ENCODE data around the gene IER5. TPM values are rescaled to one million over a fixed set of nuclear protein-coding genes. Genes with fewer than 3 reads are reported as not detected.
"Not testable (repeated sequence)": the region's sequence is repeated elsewhere in the genome, so short reads cannot be mapped to it uniquely, and the experiment has no call there.

IER5 gene
- total and polyA plus RNA-seq, 3 experiments from 2014 or later, result 29.0 to 57.2 (median 52.3) TPM

GRCh38 chr1:181056560-181056959 lies 31.9 kb upstream of the IER5 start:
- ChIA-PET CTCF (no interaction called here), POLR2A (no interaction called here)
- Mint-ChIP-seq H3K27ac (no peak overlapping the region), H3K36me3 (peaks cover 26 to 71% (median 29%) of the 10 kb centered on the region in 3 donors), H3K9me3 (peaks cover 0 to 9% (median 6%) of the 10 kb centered on the region in 5 donors), H3K4me3 (no peak overlapping the region), H3K27me3 (no peaks in the 10 kb centered on the region), H3K4me1 (peaks cover 5 to 17% (median 8%) of the 10 kb centered on the region in 3 donors)
- Histone ChIP-seq H3K27me3 (ENCODE audit: insufficient read depth, low read length, poor library complexity, severe bottlenecking) (no peaks in the 10 kb centered on the region), H3K4me3 (ENCODE audit: low read length) (no peak overlapping the region), H3K4me1 (ENCODE audit: insufficient read depth, low read length) (peaks cover under 1% of the 10 kb centered on the region), H3K36me3 (ENCODE audit: insufficient read depth, low read length) (no peaks in the 10 kb centered on the region), H3K9me3 (ENCODE audit: low read length) (peaks cover 4% of the 10 kb centered on the region), H3K27ac (ENCODE audit: low read depth, low read length) (no peak overlapping the region)
- DNase-seq, result no peak

GRCh38 chr1:181057079-181057478 lies 31.4 kb upstream of the IER5 start:
- H3K4me1 Mint-ChIP-seq, result peaks cover 9 to 22% (median 13%) of the 10 kb centered on the region in 3 donors
- no peaks in the 10 kb centered on the region for H3K27me3 Mint-ChIP-seq
- CTCF ChIA-PET, result no interaction called here
- Histone ChIP-seq H3K4me3 (ENCODE audit: low read length) (no peak overlapping the region), H3K27ac (ENCODE audit: low read depth, low read length) (no peak overlapping the region), H3K9me3 (ENCODE audit: low read length) (peaks cover 4% of the 10 kb centered on the region), H3K36me3 (ENCODE audit: insufficient read depth, low read length) (no peaks in the 10 kb centered on the region), H3K4me1 (ENCODE audit: insufficient read depth, low read length) (peaks cover 5% of the 10 kb centered on the region), H3K27me3 (ENCODE audit: insufficient read depth, low read length, poor library complexity, severe bottlenecking) (no peaks in the 10 kb centered on the region)
- H3K4me3 Mint-ChIP-seq, result no peak overlapping the region
- POLR2A ChIA-PET, result no interaction called here
- peaks cover 26 to 67% (median 29%) of the 10 kb centered on the region in 3 donors for H3K36me3 Mint-ChIP-seq
- H3K9me3 Mint-ChIP-seq, result peaks cover 0 to 9% (median 6%) of the 10 kb centered on the region in 5 donors
- no peak for DNase-seq
- peak overlapping the region in 1 of 8 donors; percentile 7 for H3K27ac Mint-ChIP-seq

DNA sequence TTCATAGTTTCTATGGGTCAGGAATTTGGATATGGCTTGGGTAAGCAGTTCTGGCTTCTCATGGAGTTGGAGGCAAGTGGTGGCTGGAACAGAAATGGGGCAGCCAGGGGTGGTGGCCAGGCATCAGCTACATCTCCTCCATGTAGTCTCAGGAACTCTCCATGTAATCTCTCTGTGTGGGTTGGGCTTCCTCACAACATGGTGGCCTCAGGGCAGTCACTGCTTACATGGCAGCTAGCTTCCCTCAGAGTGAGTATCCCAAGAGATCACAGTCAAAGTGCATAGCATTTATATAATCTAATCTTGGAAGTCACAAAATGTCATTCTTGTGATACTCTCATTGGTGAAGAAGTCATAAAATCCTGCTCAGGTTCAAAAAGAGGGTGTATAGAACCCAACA lies 29.1 kb upstream of the IER5 start:
- POLR2A ChIA-PET, result no interaction called here
- no peak for DNase-seq
- peaks cover 22 to 47% (median 29%) of the 10 kb centered on the region in 3 donors for H3K36me3 Mint-ChIP-seq
- H3K27me3 ChIP-seq (ENCODE audit: insufficient read depth, low read length, poor library complexity, severe bottlenecking), result no peaks in the 10 kb centered on the region
- CTCF ChIA-PET, result interaction anchor here (0.9 kb wide), 1 partner anchor 13 kb away, joined by 4 read pairs; no protein-coding TSS in a partner anchor
- H3K36me3 ChIP-seq (ENCODE audit: insufficient read depth, low read length), result no peaks in the 10 kb centered on the region
- H3K4me1 ChIP-seq (ENCODE audit: insufficient read depth, low read length), result peaks cover 8% of the 10 kb centered on the region
- H3K4me1 Mint-ChIP-seq, result peaks cover 23 to 35% (median 30%) of the 10 kb centered on the region in 3 donors
- H3K9me3 ChIP-seq (ENCODE audit: low read length), result peaks cover 4% of the 10 kb centered on the region
- no peak overlapping the region for H3K27ac ChIP-seq (ENCODE audit: low read depth, low read length)
- no peaks in the 10 kb centered on the region for H3K27me3 Mint-ChIP-seq
- no peak overlapping the region for H3K4me3 Mint-ChIP-seq
- no peak overlapping the region for H3K4me3 ChIP-seq (ENCODE audit: low read length)
- peak overlapping the region in 2 of 8 donors; percentile 5 to 41 for H3K27ac Mint-ChIP-seq
- peaks cover 0 to 9% (median 6%) of the 10 kb centered on the region in 5 donors for H3K9me3 Mint-ChIP-seq

DNA sequence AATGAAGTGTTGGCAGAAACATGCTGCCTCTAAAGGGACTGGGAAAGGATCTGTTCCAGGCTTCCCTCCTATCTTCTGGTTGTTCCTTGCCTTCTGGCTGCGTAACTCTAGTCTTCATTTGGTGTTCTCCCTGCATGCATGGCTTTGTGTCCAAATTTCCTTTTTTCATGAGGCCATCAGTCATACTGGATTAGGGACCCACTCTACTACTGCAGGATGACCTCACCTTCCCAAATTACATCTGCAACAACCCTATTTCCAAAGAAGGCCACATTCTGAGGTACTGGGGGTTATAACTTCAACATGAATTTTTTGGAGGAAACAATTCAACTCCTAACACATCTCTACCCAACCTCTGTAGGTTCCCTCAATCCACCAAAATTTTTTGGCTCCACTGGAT lies 28.4 kb upstream of the IER5 start:
- Mint-ChIP-seq H3K4me1 (peaks cover 23 to 32% (median 30%) of the 10 kb centered on the region in 3 donors), H3K4me3 (no peak overlapping the region)
- CTCF ChIA-PET, result no interaction called here

GRCh38 chr1:181060947-181061346 lies 27.6 kb upstream of the IER5 start:
- H3K27me3 Mint-ChIP-seq, result not testable (repeated sequence)

More for the DNA sequence above, 28.4 kb upstream of the IER5 start:
- peaks cover 4% of the 10 kb centered on the region for H3K9me3 ChIP-seq (ENCODE audit: low read length)
- no peak overlapping the region for H3K27ac ChIP-seq (ENCODE audit: low read depth, low read length)
- no peak for DNase-seq
- peaks cover 8% of the 10 kb centered on the region for H3K4me1 ChIP-seq (ENCODE audit: insufficient read depth, low read length)
- no peaks in the 10 kb centered on the region for H3K27me3 ChIP-seq (ENCODE audit: insufficient read depth, low read length, poor library complexity, severe bottlenecking)
- Mint-ChIP-seq H3K9me3 (peaks cover 0 to 9% (median 6%) of the 10 kb centered on the region in 5 donors), H3K27me3 (no peaks in the 10 kb centered on the region), H3K36me3 (peaks cover 20 to 43% (median 29%) of the 10 kb centered on the region in 3 donors), H3K27ac (peak overlapping the region in 1 of 8 donors; percentile 17)
- no peak overlapping the region for H3K4me3 ChIP-seq (ENCODE audit: low read length)
- no peaks in the 10 kb centered on the region for H3K36me3 ChIP-seq (ENCODE audit: insufficient read depth, low read length)
- POLR2A ChIA-PET, result no interaction called here

GRCh38 chr1:181061487-181061886 lies 27.0 kb upstream of the IER5 start:
- H3K4me1 Mint-ChIP-seq, result peaks cover 23 to 30% (median 27%) of the 10 kb centered on the region in 3 donors
- Histone ChIP-seq H3K4me1 (ENCODE audit: insufficient read depth, low read length) (peaks cover 8% of the 10 kb centered on the region), H3K27ac (ENCODE audit: low read depth, low read length) (no peak overlapping the region), H3K27me3 (ENCODE audit: insufficient read depth, low read length, poor library complexity, severe bottlenecking) (no peaks in the 10 kb centered on the region), H3K9me3 (ENCODE audit: low read length) (peaks cover 4% of the 10 kb centered on the region), H3K36me3 (ENCODE audit: insufficient read depth, low read length) (no peaks in the 10 kb centered on the region), H3K4me3 (ENCODE audit: low read length) (no peak overlapping the region)
- peak overlapping the region in 6 of 7 donors; percentile 40 to 88 (median 78) for H3K4me3 Mint-ChIP-seq
- H3K27me3 Mint-ChIP-seq, result peaks cover 0 to 3% of the 10 kb centered on the region in 2 donors
- no peak for DNase-seq
- ChIA-PET CTCF (interaction anchor here (1.2 to 4.5 kb wide), 4 partner anchors 9 to 81 kb away, joined by 3 to 21 read pairs (median 8); no protein-coding TSS in a partner anchor), POLR2A (interaction anchor here (0.6 kb wide), 1 partner anchor 1766 kb away, joined by 5 read pairs; no protein-coding TSS in a partner anchor)
- peaks cover 0 to 9% (median 6%) of the 10 kb centered on the region in 5 donors for H3K9me3 Mint-ChIP-seq
- peaks cover 16 to 32% (median 26%) of the 10 kb centered on the region in 3 donors for H3K36me3 Mint-ChIP-seq
- peak overlapping the region in 7 of 8 donors; percentile 75 to 99 (median 92) for H3K27ac Mint-ChIP-seq

More at GRCh38 chr1:181060947-181061346, 27.6 kb upstream of the IER5 start:
- DNase-seq; H3K9me3 Mint-ChIP-seq; H3K36me3 ChIP-seq (ENCODE audit: insufficient read depth, low read length); H3K9me3 ChIP-seq (ENCODE audit: low read length); H3K4me3 ChIP-seq (ENCODE audit: low read length); H3K27ac ChIP-seq (ENCODE audit: low read depth, low read length); H3K4me1 ChIP-seq (ENCODE audit: insufficient read depth, low read length); H3K27me3 ChIP-seq (ENCODE audit: insufficient read depth, low read length, poor library complexity, severe bottlenecking); POLR2A ChIA-PET: not testable (repeated sequence)
- Mint-ChIP-seq H3K4me1 (peaks cover 23 to 30% (median 27%) of the 10 kb centered on the region in 3 donors), H3K4me3 (peak overlapping the region in 4 of 7 donors; percentile 4 to 38 (median 22)), H3K36me3 (peaks cover 16 to 35% (median 26%) of the 10 kb centered on the region in 3 donors), H3K27ac (peak overlapping the region in 1 of 8 donors; percentile 9)
- CTCF ChIA-PET, result interaction anchor here (4.5 kb wide), 1 partner anchor 23 kb away, joined by 21 read pairs; no protein-coding TSS in a partner anchor

- Mint-ChIP-seq H3K27me3 (peaks cover 0 to 3% of the 10 kb centered on the region in 2 donors), H3K27ac (peak overlapping the region; percentile 75 to 99 (median 91)), H3K36me3 (peaks cover 15 to 27% (median 24%) of the 10 kb centered on the region in 3 donors), H3K4me1 (peaks cover 22 to 29% (median 27%) of the 10 kb centered on the region in 3 donors), H3K9me3 (peaks cover 0 to 9% (median 6%) of the 10 kb centered on the region in 5 donors), H3K4me3 (peak overlapping the region; percentile 40 to 88 (median 80))
- DNase-seq, result peak in 3 of 5 donors; percentile 9 to 53 (median 13)
- ChIA-PET POLR2A (interaction anchor here (0.6 to 1.2 kb wide), 5 partner anchors 27 to 1766 kb away, joined by 3 to 7 read pairs (median 5); partner anchors contain the start of gene IER5), CTCF (interaction anchor here (1.0 to 4.5 kb wide), 6 partner anchors 10 to 108 kb away, joined by 3 to 21 read pairs (median 4); no protein-coding TSS in a partner anchor)
- Histone ChIP-seq H3K27me3 (ENCODE audit: insufficient read depth, low read length, poor library complexity, severe bottlenecking) (no peaks in the 10 kb centered on the region), H3K4me3 (ENCODE audit: low read length) (peak overlapping the region; percentile 19), H3K9me3 (ENCODE audit: low read length) (peaks cover 4% of the 10 kb centered on the region), H3K4me1 (ENCODE audit: insufficient read depth, low read length) (peaks cover 8% of the 10 kb centered on the region), H3K27ac (ENCODE audit: low read depth, low read length) (peak overlapping the region; percentile 14), H3K36me3 (ENCODE audit: insufficient read depth, low read length) (no peaks in the 10 kb centered on the region)
These were observed 26.3 kb upstream of the IER5 start for GRCh38 chr1:181061891-181062835.
